ENCODE results near the gene FYCO1.

Gene FYCO1

GRCh38 chr3:45912435-45912834 is 83.2 kb downstream of the FYCO1 start:
- no peak for DNase-seq

- DNase-seq = no peak
These were observed 84.0 kb downstream of the FYCO1 start for GRCh38 chr3:45911511-45912226.

DNA sequence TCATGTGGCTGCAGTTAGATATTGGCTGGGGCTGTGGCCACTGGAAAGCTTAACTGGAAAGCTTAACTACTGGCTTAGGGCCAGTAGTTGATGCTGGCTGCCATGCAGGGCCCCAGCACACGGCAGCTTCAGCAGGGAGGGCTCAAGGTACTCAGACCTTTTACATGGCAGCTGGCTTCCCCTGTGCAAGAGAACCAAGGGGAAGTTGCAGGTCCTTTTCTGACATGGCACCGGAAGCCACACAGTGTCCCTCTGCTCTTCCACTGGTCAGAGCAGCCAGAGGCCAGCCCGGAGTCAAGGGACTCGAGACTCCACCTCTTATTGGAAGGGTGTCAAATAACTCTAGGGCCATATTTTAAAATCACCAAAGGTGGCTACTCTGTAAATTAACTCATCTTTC is 84.7 kb downstream of the FYCO1 start:
- no peak for DNase-seq

DNA sequence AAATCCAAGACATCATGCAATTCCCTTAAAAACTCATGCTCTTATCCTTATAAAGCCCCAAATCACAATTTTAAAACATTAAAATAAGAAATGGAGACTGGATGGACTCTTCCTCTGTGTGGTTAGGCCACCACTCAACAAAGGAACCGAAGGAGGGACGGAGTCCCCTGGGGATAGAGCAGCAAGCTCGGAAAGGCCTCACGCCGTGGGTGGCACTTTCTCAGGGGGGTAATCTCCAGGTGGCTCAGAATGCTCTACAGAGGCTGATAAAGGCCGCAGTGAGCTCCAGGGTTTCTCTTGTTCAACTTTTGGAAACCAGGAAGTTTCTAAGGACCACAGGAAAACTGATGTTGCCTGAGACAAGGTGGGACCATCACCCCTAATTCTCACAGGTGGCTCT is 86.1 kb downstream of the FYCO1 start:
- no peak for DNase-seq

DNA sequence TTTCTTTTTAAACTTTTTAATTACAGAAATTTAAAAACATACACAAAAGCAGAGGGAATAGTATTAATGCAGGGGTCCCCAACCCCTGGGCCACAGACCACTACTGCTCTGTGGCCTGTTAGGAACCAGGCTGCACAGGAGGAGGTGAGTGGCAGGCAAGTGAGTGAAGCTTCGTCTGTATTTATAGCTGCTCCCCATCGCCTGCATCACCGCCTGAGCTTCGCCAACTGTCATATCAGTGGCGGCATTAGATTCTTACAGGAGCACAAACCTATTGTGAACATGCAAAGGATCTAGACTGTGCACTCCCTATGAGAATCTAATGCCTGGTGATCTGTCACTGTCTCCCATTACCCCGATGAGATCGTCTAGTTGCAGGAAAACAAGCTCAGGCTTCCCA is 86.9 kb downstream of the FYCO1 start:
- DNase-seq = no peak

GRCh38 chr3:45907769-45908705 is 87.6 kb downstream of the FYCO1 start:
- DNase-seq = no peak

GRCh38 chr3:45906681-45907407 is 88.8 kb downstream of the FYCO1 start:
- peak; percentile 68 for DNase-seq

- DNase-seq = peak; percentile 16
These were observed 89.9 kb downstream of the FYCO1 start for GRCh38 chr3:45905755-45906154.

DNA sequence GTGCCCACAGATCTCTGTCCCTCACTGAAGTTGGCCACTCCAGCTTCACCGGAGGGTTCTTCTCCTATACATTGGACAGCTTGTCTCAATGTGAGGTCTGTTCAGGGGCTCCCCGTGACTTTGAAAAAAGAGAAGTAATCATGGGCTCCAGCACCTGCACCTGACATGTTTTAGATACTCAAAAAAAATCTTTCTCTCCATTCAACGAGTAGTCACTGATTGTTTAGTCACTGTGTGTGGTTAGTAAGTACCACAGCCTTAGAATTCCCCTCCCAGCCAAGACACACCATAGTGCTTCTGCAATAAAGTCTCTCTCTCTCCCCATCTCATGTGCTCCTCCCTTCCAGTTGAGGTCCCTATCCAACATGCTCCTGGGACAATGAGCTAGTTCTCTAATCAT is 90.7 kb downstream of the FYCO1 start:
- DNase-seq = no peak

DNA sequence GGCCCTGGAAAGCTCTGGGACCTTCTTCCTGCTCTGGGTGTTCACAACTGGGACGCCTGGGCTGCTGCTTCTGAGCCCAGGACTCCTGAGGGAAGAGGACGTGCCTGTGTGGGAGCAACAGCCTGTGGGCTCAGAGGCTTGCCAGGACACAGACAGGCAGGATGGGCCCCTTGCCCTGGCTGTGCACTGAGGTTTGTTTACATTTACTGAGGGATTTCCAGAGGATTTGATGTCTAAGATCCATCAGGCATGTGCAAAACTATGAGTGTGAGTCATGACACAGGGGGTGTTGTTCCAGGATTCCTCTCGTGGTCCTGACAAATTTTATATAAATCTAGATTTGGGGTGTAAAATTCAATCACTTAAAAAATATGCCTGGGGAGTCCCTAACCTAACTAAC is 98.7 kb downstream of the FYCO1 start:
- no peak for DNase-seq

DNA sequence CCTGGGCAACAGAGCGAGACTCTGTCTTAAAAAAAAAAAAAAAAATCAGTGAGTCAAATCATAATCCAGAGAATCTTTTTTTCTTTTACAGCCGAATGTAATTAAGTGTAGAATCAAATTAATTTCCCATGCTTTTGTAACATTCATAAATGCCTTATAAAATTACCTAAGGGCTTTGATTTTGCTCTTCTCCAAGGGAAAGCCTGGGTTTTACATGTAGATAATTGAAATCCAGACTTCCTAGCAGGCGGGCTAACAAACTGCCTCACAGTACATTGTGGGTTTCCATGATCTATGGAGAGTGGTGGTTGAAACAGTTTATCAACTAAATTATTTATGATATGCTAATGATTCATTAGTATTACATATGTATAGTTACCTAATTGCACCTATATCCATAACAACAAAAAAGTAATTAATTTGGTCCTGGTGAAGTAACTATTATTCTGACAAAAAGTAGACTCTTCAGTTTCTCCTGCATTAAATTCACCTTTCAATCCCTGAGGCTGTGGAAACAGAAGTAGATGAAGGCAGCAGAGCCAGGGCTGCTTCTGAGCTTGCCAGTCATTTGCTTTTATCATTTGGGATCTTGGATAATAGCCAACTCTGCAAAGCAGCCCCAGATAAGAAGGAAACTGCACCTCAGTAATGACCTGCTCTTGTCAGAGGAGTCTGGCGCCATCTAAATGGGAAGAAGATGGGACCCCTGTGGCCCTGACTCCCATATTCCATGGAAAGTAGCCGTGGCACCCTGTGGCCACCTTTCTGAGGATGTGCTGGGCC is 99.7 kb downstream of the FYCO1 start:
- DNase-seq = no peak

- DNase-seq = no peak
These were observed 101.6 kb downstream of the FYCO1 start for GRCh38 chr3:45894015-45894414.

DNA sequence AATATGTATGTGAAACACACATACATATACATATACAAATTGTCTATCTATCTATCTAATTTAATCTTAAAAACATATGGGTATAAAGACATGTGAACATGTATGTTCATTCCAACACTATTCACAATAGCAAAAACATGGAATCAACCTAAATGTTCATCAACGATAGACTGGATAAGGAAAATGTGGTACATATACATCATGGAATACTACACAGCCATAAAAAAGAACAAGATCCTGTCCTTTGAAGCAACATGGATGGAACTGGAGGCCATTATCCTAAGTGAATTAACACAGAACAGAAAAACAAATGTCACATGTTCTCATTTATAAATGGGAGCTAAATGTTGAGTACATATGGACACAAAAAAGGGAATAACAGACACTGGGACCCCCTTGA is 103.5 kb downstream of the FYCO1 start:
- no peak for DNase-seq

DNA sequence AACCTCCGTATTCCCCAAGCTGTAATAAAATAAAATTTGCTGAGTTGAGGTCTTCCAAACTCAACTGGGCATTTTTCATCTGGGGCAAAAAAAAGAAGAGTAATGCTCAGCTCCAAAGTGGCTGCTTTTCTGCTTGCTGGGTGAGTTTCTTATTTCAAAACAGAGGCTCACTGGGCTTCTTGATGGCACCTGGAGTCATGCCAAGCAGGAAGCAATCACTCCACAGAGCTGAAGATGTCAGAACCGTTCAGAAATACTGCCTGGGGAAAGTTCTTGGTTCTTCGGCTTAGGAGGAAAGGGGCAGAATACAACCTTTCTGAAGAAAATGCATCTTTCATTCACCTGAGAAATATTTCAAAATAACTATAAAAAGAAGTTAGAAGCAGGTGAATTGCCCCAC is 105.2 kb downstream of the FYCO1 start:
- no peak for DNase-seq

GRCh38 chr3:45889337-45889736 is 106.3 kb downstream of the FYCO1 start:
- DNase-seq = no peak

- no peak for DNase-seq
These were observed 107.7 kb downstream of the FYCO1 start for GRCh38 chr3:45887759-45888511.

- no peak for DNase-seq
These were observed 108.3 kb downstream of the FYCO1 start for GRCh38 chr3:45887285-45887684.

- DNase-seq = no peak
These were observed 109.5 kb downstream of the FYCO1 start, which contains the start of gene CCR9 for GRCh38 chr3:45885979-45886705. Gene CCR9, plus strand, starts transcription at chr3:45886543. Its CDS starts 8,391 bp downstream, at chr3:45894934.

GRCh38 chr3:45884368-45885201 is 111.0 kb downstream of the FYCO1 start:
- no peak for DNase-seq

Data from islet precursor cell (in vitro differentiated cells).